ENCODE results near the gene PDZD7.
"Not testable (repeated sequence)": the region's sequence is repeated elsewhere in the genome, so short reads cannot be mapped to it uniquely, and the experiment has no call there.

PDZD7 gene

DNA sequence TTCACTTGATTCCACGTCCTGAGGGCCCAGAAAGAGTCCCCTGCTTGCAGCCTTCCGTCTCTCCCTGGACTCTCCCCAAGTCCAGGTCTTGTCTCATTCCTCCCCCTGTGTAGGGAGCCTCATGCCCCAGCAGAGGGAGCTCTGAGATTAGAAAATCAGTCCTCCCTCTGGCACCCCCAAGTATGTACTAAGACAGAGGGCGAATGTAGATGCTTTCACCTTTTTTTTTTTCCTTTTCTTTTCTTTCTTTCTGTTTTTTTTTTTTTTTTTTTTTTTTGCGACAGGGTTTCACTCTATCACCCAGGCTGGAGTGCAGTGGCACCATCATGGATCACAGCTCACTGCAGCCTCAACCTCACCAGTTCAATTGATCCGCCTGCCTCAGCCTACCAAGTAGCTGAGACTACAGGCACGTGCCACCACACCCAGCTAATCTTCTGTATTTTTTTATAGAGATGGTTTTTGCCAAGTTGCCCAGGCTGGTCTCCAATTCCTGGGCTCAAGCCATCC, 10.4 kb upstream of the PDZD7 start:
- DNase-seq, result peak in 51 of 58 donors; percentile 15 to 89 (median 65)

- DNase-seq, result no peak
These were observed 9.9 kb upstream of the PDZD7 start for GRCh38 chr10:101040851-101041250.

- DNase-seq, result peak in 3 of 58 donors; percentile 10 to 12 (median 11)
These were observed 9.1 kb upstream of the PDZD7 start for GRCh38 chr10:101040061-101040460.

- no peak for DNase-seq
These were observed 7.6 kb upstream of the PDZD7 start for GRCh38 chr10:101038484-101038883.

- no peak for DNase-seq
These were observed 5.8 kb upstream of the PDZD7 start for GRCh38 chr10:101036726-101037125.

DNA sequence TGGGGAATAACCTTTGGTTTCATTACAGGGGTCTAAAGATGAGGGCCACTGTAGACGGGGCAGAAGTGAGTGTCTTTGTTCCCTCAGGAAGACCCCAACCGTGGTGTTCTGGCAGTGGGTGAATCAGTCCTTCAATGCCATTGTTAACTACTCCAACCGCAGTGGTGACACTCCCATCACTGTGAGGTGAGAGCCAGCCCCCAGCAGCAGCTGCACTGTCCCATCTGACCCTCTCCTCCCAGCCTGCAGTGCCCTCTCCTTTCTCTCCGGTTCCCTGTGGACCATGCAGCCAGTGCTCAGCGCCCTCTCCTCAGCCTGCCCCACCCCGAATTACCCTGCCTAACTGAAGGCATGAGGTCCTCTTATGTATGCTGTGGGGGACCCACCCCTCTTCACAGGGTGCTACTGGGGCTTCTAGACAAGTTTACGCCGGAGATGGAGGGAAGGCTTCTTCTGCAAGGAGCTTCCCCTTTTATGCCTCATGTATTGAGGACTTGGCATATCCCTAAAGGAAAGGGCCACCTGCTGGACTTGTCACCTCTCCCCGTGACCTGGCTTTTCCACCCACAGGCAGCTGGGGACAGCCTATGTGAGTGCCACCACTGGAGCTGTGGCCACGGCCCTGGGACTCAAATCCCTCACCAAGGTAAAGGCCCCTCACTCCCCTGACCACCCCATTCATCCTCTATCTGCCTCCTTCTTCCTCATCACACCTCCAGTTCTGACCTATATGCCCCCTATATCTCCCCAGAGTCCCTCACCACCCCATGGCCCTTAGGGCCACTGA, 5.2 kb upstream of the PDZD7 start:
- DNase-seq, result no peak

- no peak for DNase-seq
These were observed 4.4 kb upstream of the PDZD7 start for GRCh38 chr10:101035314-101035713.

DNA sequence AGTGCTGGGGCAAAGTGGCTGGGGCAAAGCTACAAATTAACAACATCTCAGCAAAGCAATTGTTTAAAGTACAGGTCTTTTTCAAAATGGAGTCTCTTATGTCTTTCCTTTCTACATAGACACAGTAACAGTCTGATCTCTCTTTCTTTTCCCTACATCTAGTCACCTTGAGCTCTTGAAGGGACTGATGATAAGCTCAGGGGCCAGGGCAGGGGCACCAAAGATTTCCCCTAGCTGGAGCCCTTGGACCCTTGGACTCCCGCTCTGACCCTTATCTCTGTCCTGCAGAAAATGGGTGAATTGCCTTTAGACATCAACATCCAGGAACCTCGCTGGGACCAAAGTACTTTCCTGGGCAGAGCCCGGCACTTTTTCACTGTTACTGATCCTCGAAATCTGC, 3.5 kb upstream of the PDZD7 start:
- not testable (repeated sequence) for DNase-seq

DNA sequence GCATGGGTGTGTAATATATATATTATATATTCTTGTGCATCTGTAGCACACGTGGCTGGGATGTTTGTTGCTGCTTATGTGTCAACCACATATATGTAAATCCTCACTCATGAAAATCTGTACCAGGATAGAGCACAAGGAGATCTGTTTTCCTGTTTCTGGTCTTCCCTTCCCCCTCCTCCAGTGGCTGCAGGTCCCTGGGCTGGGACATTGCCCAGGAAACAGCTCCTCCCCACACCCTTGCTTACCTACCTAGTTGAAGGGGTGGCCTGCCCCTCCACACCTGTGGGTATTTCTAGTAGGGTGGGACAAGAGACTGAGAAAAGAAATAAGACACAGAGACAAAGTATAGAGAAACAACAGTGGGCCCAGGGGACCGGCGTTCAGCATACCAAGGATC, 2.3 kb upstream of the PDZD7 start:
- no peak for DNase-seq

DNA sequence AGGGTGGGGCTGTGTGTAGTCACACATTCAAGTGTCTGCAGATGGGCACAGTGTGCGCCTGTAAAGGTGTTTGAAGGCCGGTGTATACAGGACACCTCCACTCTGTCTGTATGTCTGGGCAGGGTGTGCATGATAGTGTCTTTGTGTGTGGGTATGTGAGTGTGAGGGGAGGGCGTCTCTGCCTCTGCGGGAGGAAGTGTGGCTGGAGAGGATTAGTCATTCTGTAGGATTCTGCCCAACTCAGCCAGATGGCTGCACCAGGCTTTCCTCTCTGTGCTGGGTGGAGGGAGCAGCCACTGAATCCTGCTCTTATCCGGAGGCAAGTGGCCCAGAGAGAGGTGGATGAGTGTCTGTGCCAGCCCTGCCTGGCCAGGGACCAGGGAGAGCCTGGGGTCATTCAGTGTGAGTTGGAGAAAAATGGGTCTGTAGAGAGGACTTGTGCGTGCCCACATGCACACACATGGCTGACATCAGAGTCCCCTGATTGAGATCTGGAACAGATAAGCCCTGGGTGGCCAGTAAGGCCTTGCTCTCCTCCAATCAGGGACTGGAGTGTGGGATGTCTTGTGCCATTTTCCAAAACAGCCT, 1.8 kb upstream of the PDZD7 start:
- peak in 57 of 58 donors; percentile 25 to 88 (median 70) for DNase-seq

DNA sequence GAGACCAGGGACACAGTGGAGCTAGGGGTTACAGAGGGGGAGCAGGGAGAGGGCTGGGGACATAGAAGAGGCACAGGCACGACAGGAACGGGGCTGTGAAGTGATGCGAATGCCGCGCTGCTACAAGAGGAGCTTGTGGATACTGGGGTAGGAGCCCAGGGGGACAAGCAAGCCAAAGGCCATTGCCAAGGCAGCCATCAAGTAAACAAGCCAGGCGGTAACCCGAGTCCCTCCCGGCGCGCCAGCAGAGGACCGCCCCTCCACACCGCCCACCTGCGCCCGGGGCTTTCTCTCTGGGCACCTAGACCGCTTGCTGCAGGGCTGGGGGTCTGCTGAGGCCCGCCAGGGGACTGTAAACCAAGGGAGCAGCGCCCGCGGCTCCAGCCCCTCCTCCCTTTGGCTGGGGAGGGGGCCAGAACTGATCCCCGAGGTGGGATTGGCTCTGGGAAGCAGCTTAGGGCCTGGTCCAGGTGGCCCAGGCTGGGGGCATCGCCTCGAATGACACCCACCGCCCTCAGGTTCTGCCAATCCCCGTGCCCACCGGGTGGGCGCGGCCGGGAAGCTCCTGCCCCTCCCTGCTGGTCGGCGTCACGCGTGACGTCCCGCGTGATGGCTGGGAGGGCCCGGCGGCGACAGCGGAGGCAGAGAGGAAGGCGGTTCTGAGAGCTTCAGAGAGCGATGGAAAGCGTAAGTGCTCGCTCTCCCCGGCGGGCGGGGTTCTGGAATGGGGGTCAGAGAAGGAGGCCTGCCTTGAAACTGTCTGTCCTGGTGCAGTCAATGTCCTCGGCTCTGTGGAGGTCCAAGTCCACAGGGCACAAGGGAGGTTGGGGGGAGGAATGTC, 1.1 kb upstream of the PDZD7 start:
- DNase-seq, result peak in 57 of 58 donors; percentile 36 to 92 (median 82)

DNA sequence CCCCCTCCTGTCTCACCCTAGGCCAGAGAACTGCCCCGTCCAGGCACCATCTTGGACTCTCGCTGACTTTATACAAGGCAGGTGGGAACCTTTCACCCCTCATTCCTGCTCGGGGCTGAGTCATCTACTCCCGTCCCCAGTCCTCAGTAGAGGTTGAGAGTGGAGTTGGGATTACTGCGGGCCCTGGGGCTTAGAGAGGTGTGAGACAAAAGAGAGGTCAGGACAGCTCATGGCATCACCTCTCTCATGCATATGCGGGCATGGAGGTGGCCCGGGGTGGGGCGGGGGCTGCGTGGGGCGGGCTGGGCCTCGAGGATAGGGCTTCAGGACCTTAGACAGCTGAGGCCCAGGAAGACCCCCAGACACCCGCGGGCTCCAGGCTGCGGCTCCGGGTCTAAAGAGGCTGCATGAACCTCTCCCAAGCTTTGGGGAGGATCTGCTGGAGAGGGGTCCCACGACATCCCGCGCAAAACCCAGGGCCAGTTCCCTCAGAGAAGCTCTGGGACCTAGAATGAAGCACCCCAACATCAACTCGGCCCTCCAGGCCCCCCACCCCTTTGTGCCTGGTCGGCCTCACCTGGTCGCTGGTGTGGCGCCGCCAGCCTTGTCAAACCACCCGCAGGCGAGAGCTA, 317 bp downstream of the PDZD7 start:
- no peak for DNase-seq

- DNase-seq, result peak in 1 of 58 donors; percentile 9
These were observed 1.2 kb downstream of the PDZD7 start for GRCh38 chr10:101029520-101030295.

- DNase-seq, result no peak
These were observed 2.2 kb downstream of the PDZD7 start for GRCh38 chr10:101028446-101029337.

DNA sequence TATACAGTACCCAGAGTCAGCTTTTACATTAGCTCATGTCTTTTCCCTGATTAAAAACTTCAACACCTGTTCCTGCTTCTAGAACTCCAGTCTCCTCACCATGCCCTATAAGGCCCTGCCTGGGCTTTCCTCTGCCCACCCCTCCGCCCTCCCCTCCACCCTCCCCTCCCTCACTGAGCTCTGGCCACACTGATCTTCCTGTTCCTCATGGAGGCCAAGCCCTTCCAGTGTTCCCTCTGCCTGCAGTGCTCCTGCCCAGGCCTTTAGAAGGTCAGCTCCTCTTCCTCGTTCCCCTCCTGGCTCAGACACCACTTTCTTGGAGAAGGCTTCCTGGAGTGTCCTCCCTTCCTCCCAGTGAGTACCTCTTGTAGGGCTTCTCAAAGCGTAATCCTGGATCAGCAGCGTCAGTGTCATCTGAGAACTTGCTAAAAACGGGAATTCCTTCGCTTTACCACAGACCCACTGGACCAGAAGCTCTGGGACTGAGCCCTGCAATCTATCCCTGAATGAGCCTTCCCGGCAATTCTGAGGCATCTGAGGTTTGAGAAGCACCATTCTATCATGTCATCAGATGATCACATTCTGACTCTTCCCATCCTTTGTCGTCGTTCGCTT, 3.7 kb downstream of the PDZD7 start:
- no peak for DNase-seq

GRCh38 chr10:101022967-101023705, 7.8 kb downstream of the PDZD7 start:
- no peak for DNase-seq

GRCh38 chr10:101021692-101022251, 9.2 kb downstream of the PDZD7 start:
- DNase-seq, result no peak

- no peak for DNase-seq
These were observed 9.7 kb downstream of the PDZD7 start for GRCh38 chr10:101021239-101021638.
